ENCODE data around the gene GARIN5B.

GARIN5B gene

GRCh38 chr19:55389386-55390317 is 26.6 kb upstream of the GARIN5B start:
- H3K4me1 ChIP-seq (ENCODE audit: control insufficient read depth in 2 of 2, insufficient read depth in 2 of 2, low read length in 2 of 2), result peaks cover 29 to 30% of the 10 kb centered on the region in 2 donors

GRCh38 chr19:55387736-55388497 is 24.9 kb upstream of the GARIN5B start:
- Histone ChIP-seq H3K36me3 (ENCODE audit: control insufficient read depth in 2 of 2, insufficient read depth in 2 of 2, low read length in 2 of 2) (peaks cover 31 to 44% of the 10 kb centered on the region in 2 donors), H3K27me3 (ENCODE audit: control insufficient read depth in 2 of 2, insufficient read depth in 2 of 2, low read length in 2 of 2) (no peaks in the 10 kb centered on the region), H3K4me1 (ENCODE audit: control insufficient read depth in 2 of 2, insufficient read depth in 2 of 2, low read length in 2 of 2) (peaks cover 39 to 41% of the 10 kb centered on the region in 2 donors), H3K9ac (ENCODE audit: low read depth in 1 of 2, low read length in 2 of 2) (peak overlapping the region; percentile 54 to 97), H3K9me3 (ENCODE audit: control insufficient read depth in 2 of 2, low read length in 2 of 2) (no peaks in the 10 kb centered on the region), H3K27ac (ENCODE audit: low read depth in 2 of 2, low read length in 2 of 2) (no peak overlapping the region), H3K4me3 (ENCODE audit: low read length in 2 of 2) (peak overlapping the region; percentile 99)

More at GRCh38 chr19:55389386-55390317, 26.6 kb upstream of the GARIN5B start:
- H3K9me3 ChIP-seq (ENCODE audit: control insufficient read depth in 2 of 2, low read length in 2 of 2), result no peaks in the 10 kb centered on the region
- H3K9ac ChIP-seq (ENCODE audit: low read depth in 1 of 2, low read length in 2 of 2), result no peak overlapping the region
- H3K27me3 ChIP-seq (ENCODE audit: control insufficient read depth in 2 of 2, insufficient read depth in 2 of 2, low read length in 2 of 2), result no peaks in the 10 kb centered on the region
- H3K4me3 ChIP-seq (ENCODE audit: low read length in 2 of 2), result no peak overlapping the region
- H3K27ac ChIP-seq (ENCODE audit: low read depth in 2 of 2, low read length in 2 of 2), result no peak overlapping the region
- H3K36me3 ChIP-seq (ENCODE audit: control insufficient read depth in 2 of 2, insufficient read depth in 2 of 2, low read length in 2 of 2), result peaks cover 31 to 44% of the 10 kb centered on the region in 2 donors

GRCh38 chr19:55386493-55386971 is 23.5 kb upstream of the GARIN5B start:
- peak overlapping the region; percentile 97 to 98 for H3K9ac ChIP-seq (ENCODE audit: low read depth in 1 of 2, low read length in 2 of 2)
- peak overlapping the region; percentile 76 to 96 for H3K27ac ChIP-seq (ENCODE audit: low read depth in 2 of 2, low read length in 2 of 2)
- H3K4me3 ChIP-seq (ENCODE audit: low read length in 2 of 2), result peak overlapping the region; percentile 99
- H3K27me3 ChIP-seq (ENCODE audit: control insufficient read depth in 2 of 2, insufficient read depth in 2 of 2, low read length in 2 of 2), result no peaks in the 10 kb centered on the region
- peaks cover 42 to 44% of the 10 kb centered on the region in 2 donors for H3K4me1 ChIP-seq (ENCODE audit: control insufficient read depth in 2 of 2, insufficient read depth in 2 of 2, low read length in 2 of 2)
- H3K9me3 ChIP-seq (ENCODE audit: control insufficient read depth in 2 of 2, low read length in 2 of 2), result no peaks in the 10 kb centered on the region
- peaks cover 31 to 42% of the 10 kb centered on the region in 2 donors for H3K36me3 ChIP-seq (ENCODE audit: control insufficient read depth in 2 of 2, insufficient read depth in 2 of 2, low read length in 2 of 2)

- Histone ChIP-seq H3K27me3 (ENCODE audit: control insufficient read depth in 2 of 2, insufficient read depth in 2 of 2, low read length in 2 of 2) (no peaks in the 10 kb centered on the region), H3K27ac (ENCODE audit: low read depth in 2 of 2, low read length in 2 of 2) (peak within 1 kb of the TSS; percentile 95 to 96), H3K36me3 (ENCODE audit: control insufficient read depth in 2 of 2, insufficient read depth in 2 of 2, low read length in 2 of 2) (peaks cover 31 to 35% of the 10 kb centered on the region in 2 donors), H3K9me3 (ENCODE audit: control insufficient read depth in 2 of 2, low read length in 2 of 2) (no peaks in the 10 kb centered on the region), H3K4me3 (ENCODE audit: low read length in 2 of 2) (peak within 1 kb of the TSS; percentile 99), H3K4me1 (ENCODE audit: control insufficient read depth in 2 of 2, insufficient read depth in 2 of 2, low read length in 2 of 2) (peaks cover 42 to 44% of the 10 kb centered on the region in 2 donors), H3K9ac (ENCODE audit: low read depth in 1 of 2, low read length in 2 of 2) (peak within 1 kb of the TSS; percentile 97 to 98)
Measured at GRCh38 chr19:55385724-55386492, 22.8 kb upstream of the GARIN5B start, which contains the start of gene RPL28. Gene RPL28 (plus strand): TSS chr19:55385932. CDS start chr19:55386358, 426 bp downstream.

GRCh38 chr19:55384920-55385723 is 22.1 kb upstream of the GARIN5B start:
- peak overlapping the region; percentile 96 to 97 for H3K9ac ChIP-seq (ENCODE audit: low read depth in 1 of 2, low read length in 2 of 2)
- peak overlapping the region; percentile 95 to 96 for H3K27ac ChIP-seq (ENCODE audit: low read depth in 2 of 2, low read length in 2 of 2)
- H3K36me3 ChIP-seq (ENCODE audit: control insufficient read depth in 2 of 2, insufficient read depth in 2 of 2, low read length in 2 of 2), result peaks cover 26 to 31% of the 10 kb centered on the region in 2 donors
- H3K27me3 ChIP-seq (ENCODE audit: control insufficient read depth in 2 of 2, insufficient read depth in 2 of 2, low read length in 2 of 2), result no peaks in the 10 kb centered on the region
- no peaks in the 10 kb centered on the region for H3K9me3 ChIP-seq (ENCODE audit: control insufficient read depth in 2 of 2, low read length in 2 of 2)
- H3K4me3 ChIP-seq (ENCODE audit: low read length in 2 of 2), result peak overlapping the region; percentile 99
- H3K4me1 ChIP-seq (ENCODE audit: control insufficient read depth in 2 of 2, insufficient read depth in 2 of 2, low read length in 2 of 2), result peaks cover 42 to 44% of the 10 kb centered on the region in 2 donors

GRCh38 chr19:55384131-55384919 is 21.3 kb upstream of the GARIN5B start, which contains the start of gene TMEM238:
Gene TMEM238 (minus strand): TSS chr19:55384292. CDS start chr19:55384259, 33 bp downstream.
- Histone ChIP-seq H3K27ac (ENCODE audit: low read depth in 2 of 2, low read length in 2 of 2) (peak within 1 kb of the TSS; percentile 95 to 96), H3K27me3 (ENCODE audit: control insufficient read depth in 2 of 2, insufficient read depth in 2 of 2, low read length in 2 of 2) (no peaks in the 10 kb centered on the region), H3K9me3 (ENCODE audit: control insufficient read depth in 2 of 2, low read length in 2 of 2) (no peaks in the 10 kb centered on the region), H3K4me1 (ENCODE audit: control insufficient read depth in 2 of 2, insufficient read depth in 2 of 2, low read length in 2 of 2) (peaks cover 42 to 44% of the 10 kb centered on the region in 2 donors), H3K9ac (ENCODE audit: low read depth in 1 of 2, low read length in 2 of 2) (peak within 1 kb of the TSS; percentile 96 to 97), H3K36me3 (ENCODE audit: control insufficient read depth in 2 of 2, insufficient read depth in 2 of 2, low read length in 2 of 2) (peaks cover 23 to 24% of the 10 kb centered on the region in 2 donors), H3K4me3 (ENCODE audit: low read length in 2 of 2) (peak within 1 kb of the TSS; percentile 99)

GRCh38 chr19:55383279-55384130 is 20.4 kb upstream of the GARIN5B start:
- H3K9ac ChIP-seq (ENCODE audit: low read depth in 1 of 2, low read length in 2 of 2), result peak overlapping the region; percentile 60 to 97
- H3K27me3 ChIP-seq (ENCODE audit: control insufficient read depth in 2 of 2, insufficient read depth in 2 of 2, low read length in 2 of 2), result no peaks in the 10 kb centered on the region
- H3K27ac ChIP-seq (ENCODE audit: low read depth in 2 of 2, low read length in 2 of 2), result peak overlapping the region; percentile 95 to 96
- peaks cover 40 to 42% of the 10 kb centered on the region in 2 donors for H3K4me1 ChIP-seq (ENCODE audit: control insufficient read depth in 2 of 2, insufficient read depth in 2 of 2, low read length in 2 of 2)
- H3K36me3 ChIP-seq (ENCODE audit: control insufficient read depth in 2 of 2, insufficient read depth in 2 of 2, low read length in 2 of 2), result peaks cover 16 to 19% of the 10 kb centered on the region in 2 donors
- no peaks in the 10 kb centered on the region for H3K9me3 ChIP-seq (ENCODE audit: control insufficient read depth in 2 of 2, low read length in 2 of 2)
- peak overlapping the region; percentile 99 for H3K4me3 ChIP-seq (ENCODE audit: low read length in 2 of 2)

- Histone ChIP-seq H3K27ac (ENCODE audit: low read depth in 2 of 2, low read length in 2 of 2) (no peak overlapping the region), H3K9ac (ENCODE audit: low read depth in 1 of 2, low read length in 2 of 2) (no peak overlapping the region), H3K4me1 (ENCODE audit: control insufficient read depth in 2 of 2, insufficient read depth in 2 of 2, low read length in 2 of 2) (peaks cover 31 to 33% of the 10 kb centered on the region in 2 donors), H3K27me3 (ENCODE audit: control insufficient read depth in 2 of 2, insufficient read depth in 2 of 2, low read length in 2 of 2) (no peaks in the 10 kb centered on the region), H3K4me3 (ENCODE audit: low read length in 2 of 2) (peak overlapping the region in 1 of 2 donors; percentile 67), H3K36me3 (ENCODE audit: control insufficient read depth in 2 of 2, insufficient read depth in 2 of 2, low read length in 2 of 2) (peaks cover 7 to 10% of the 10 kb centered on the region in 2 donors), H3K9me3 (ENCODE audit: control insufficient read depth in 2 of 2, low read length in 2 of 2) (no peaks in the 10 kb centered on the region)
Measured at GRCh38 chr19:55382522-55383054, 19.5 kb upstream of the GARIN5B start.

Data from mucosa of rectum (tissue), 2 donors.